HUES6 (cell line): ENCODE results near the gene ERI3.

ENCODE experiments used
- H3K27ac ChIP-seq: 2 replicates; pipeline ENCODE4 v1.7.0; 2013; ENCODE audit warnings: low read depth, mild to moderate bottlenecking, low read length, inconsistent platforms
- H3K27me3 ChIP-seq: 2 replicates; pipeline ENCODE4 v1.6.1; 2013; ENCODE audit warnings: low read length; ENCODE audit not compliant: control insufficient read depth, insufficient read depth
- H3K36me3 ChIP-seq: 2 replicates; pipeline ENCODE4 v1.6.1; 2013; ENCODE audit warnings: low read length; ENCODE audit not compliant: control insufficient read depth, insufficient read depth
- H3K4me1 ChIP-seq: 2 replicates; pipeline ENCODE4 v1.6.1; 2013; ENCODE audit warnings: low read length; ENCODE audit not compliant: control insufficient read depth, insufficient read depth
- H3K4me3 ChIP-seq: 2 replicates; pipeline ENCODE4 v1.5.1; 2013; ENCODE audit warnings: low read depth, low read length
- H3K9ac ChIP-seq: one replicate; pipeline ENCODE4 v1.6.1; 2013; ENCODE audit warnings: mild to moderate bottlenecking, low read length
- H3K9me3 ChIP-seq: 2 replicates; pipeline ENCODE4 v1.6.1; 2013; ENCODE audit warnings: low read depth, low read length; ENCODE audit not compliant: control insufficient read depth, insufficient read depth

Gene ERI3

GRCh38 chr1:44330935-44331334, 24.1 kb downstream of the ERI3 start:
- Histone ChIP-seq H3K4me3 (no peak overlapping the region), H3K9ac (no peak overlapping the region), H3K4me1 (peaks cover 30% of the 10 kb centered on the region), H3K27me3 (no peaks in the 10 kb centered on the region), H3K9me3 (no peaks in the 10 kb centered on the region), H3K36me3 (peaks cover 18% of the 10 kb centered on the region), H3K27ac (no peak overlapping the region)

- Histone ChIP-seq H3K27ac (no peak overlapping the region), H3K36me3 (peaks cover 2% of the 10 kb centered on the region), H3K9ac (no peak overlapping the region), H3K4me1 (peaks cover 30% of the 10 kb centered on the region), H3K9me3 (no peaks in the 10 kb centered on the region), H3K27me3 (no peaks in the 10 kb centered on the region), H3K4me3 (no peak overlapping the region)
These were observed 26.2 kb downstream of the ERI3 start for GRCh38 chr1:44328671-44329416.

DNA sequence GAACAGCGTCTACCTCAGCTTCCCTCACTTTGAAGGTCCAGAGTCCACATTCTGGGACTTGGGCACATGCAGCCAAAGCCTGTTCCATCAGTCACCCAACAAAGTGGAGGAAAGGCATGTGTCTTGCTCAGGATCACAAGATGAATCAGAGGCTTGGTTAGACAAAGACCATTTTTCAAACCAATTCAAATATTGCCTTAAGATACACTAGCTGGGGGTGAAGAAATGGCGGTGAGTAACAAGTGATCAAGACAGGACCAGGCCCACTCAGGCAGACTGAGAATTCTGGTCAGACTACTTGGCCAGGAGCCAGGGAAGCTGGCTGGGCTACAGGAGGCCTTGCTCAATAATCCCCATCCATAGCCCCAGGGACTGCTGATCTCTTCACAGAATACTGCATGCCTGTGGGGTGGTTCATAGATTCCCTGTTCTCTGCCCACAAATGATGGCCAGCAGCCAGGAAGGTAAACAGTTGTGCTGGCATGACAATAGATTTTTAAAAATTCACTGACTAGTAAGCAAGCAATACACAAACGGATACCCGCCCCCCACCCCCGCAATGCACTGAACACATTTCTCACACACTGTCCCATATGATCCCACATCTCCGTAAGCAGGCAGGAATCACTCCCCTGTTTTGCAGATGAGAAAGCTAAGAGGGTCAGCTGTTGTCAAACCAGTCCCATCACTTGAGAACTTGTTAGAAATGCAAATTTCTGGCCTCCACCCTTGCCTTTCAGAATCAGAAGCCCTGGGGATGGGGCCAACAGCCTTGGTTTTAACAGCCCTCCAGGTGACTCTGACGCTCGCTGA, 27.2 kb downstream of the ERI3 start:
- Histone ChIP-seq H3K27ac (no peak overlapping the region), H3K9me3 (no peaks in the 10 kb centered on the region), H3K27me3 (no peaks in the 10 kb centered on the region), H3K9ac (no peak overlapping the region), H3K4me3 (no peak overlapping the region), H3K36me3 (no peaks in the 10 kb centered on the region; the same call in 1 of the 2 replicates), H3K4me1 (peaks cover 30% of the 10 kb centered on the region)

- no peaks in the 10 kb centered on the region; the same call in 1 of the 2 replicates for H3K36me3 ChIP-seq
- no peaks in the 10 kb centered on the region for H3K9me3 ChIP-seq
- H3K4me1 ChIP-seq = peaks cover 30% of the 10 kb centered on the region
- H3K4me3 ChIP-seq = no peak overlapping the region
- H3K9ac ChIP-seq = no peak overlapping the region
- no peaks in the 10 kb centered on the region for H3K27me3 ChIP-seq
- H3K27ac ChIP-seq = no peak overlapping the region
These were observed 28.1 kb downstream of the ERI3 start for GRCh38 chr1:44326821-44327465.

- Histone ChIP-seq H3K9me3 (no peaks in the 10 kb centered on the region), H3K9ac (no peak overlapping the region), H3K4me1 (peaks cover 30% of the 10 kb centered on the region), H3K27me3 (no peaks in the 10 kb centered on the region), H3K36me3 (no peaks in the 10 kb centered on the region; the same call in 1 of the 2 replicates), H3K4me3 (no peak overlapping the region), H3K27ac (no peak overlapping the region)
These were observed 28.9 kb downstream of the ERI3 start for GRCh38 chr1:44326024-44326701.

GRCh38 chr1:44323947-44324346, 31.1 kb downstream of the ERI3 start:
- no peak overlapping the region for H3K9ac ChIP-seq
- no peaks in the 10 kb centered on the region for H3K9me3 ChIP-seq
- no peak overlapping the region for H3K27ac ChIP-seq
- H3K4me3 ChIP-seq = no peak overlapping the region
- H3K36me3 ChIP-seq = peaks cover 11% of the 10 kb centered on the region
- H3K4me1 ChIP-seq = peaks cover 24% of the 10 kb centered on the region
- no peaks in the 10 kb centered on the region for H3K27me3 ChIP-seq

DNA sequence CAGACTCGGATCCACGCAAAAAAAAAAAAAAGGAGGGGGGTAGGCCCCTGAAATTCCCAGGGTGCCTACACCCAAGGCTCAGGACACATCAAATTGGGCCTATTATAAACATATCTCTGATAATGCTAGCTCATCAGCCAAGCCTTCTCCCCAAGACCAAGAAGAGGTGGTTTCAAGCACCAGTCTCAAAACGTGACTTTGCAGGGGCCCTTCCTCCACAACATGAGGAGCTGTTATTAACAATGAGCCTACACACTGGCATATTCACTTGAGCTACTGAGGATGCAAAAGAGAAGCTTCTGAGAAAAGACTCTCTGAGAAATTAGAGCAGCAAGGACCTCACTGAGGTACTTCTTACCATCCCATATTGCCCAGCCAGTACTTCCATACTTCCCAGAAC, 32.7 kb downstream of the ERI3 start:
- Histone ChIP-seq H3K9me3 (no peaks in the 10 kb centered on the region), H3K4me3 (no peak overlapping the region), H3K27ac (no peak overlapping the region), H3K27me3 (no peaks in the 10 kb centered on the region), H3K4me1 (peaks cover 21% of the 10 kb centered on the region), H3K9ac (no peak overlapping the region), H3K36me3 (peaks cover 21% of the 10 kb centered on the region)

- Histone ChIP-seq H3K9ac (no peak overlapping the region), H3K4me3 (no peak overlapping the region), H3K27ac (no peak overlapping the region), H3K27me3 (no peaks in the 10 kb centered on the region), H3K36me3 (peaks cover 30% of the 10 kb centered on the region), H3K4me1 (peaks cover 14% of the 10 kb centered on the region), H3K9me3 (no peaks in the 10 kb centered on the region)
These were observed 33.6 kb downstream of the ERI3 start for GRCh38 chr1:44321466-44321865.

- peaks cover 27% of the 10 kb centered on the region for H3K4me1 ChIP-seq
These were observed 36.7 kb downstream of the ERI3 start for GRCh38 chr1:44318097-44319088.

DNA sequence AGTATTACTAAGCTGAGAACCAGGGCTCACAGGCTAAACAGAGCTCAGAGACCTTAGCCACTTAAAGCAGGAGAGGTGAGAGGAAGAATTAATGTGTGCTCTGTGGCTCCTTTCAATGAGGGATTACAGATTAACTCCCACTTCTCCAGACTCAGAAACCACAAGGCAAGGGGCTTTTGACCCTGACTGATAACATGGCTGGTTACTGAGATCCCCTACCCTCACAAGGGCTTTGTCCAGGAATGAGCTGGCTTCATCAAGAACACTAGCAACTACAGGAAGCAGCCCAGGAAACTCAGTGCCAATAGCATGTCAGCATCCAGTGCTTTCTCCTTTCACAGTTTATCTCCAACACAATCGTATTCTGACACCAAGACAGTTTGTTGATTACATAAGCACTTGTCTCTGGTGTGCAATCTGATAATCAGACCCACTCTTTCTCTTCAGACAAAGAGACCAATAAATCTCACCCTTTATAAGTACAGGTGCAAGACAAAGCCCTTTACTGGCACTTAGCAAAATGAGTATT, 38.8 kb downstream of the ERI3 start:
- peaks cover 27% of the 10 kb centered on the region for H3K4me1 ChIP-seq
- H3K4me3 ChIP-seq = no peak overlapping the region
- no peak overlapping the region for H3K9ac ChIP-seq
- H3K27ac ChIP-seq = no peak overlapping the region
- no peaks in the 10 kb centered on the region for H3K27me3 ChIP-seq
- H3K9me3 ChIP-seq = no peaks in the 10 kb centered on the region
- H3K36me3 ChIP-seq = peaks cover 65% of the 10 kb centered on the region

More at GRCh38 chr1:44318097-44319088, 36.7 kb downstream of the ERI3 start:
- H3K36me3 ChIP-seq = peaks cover 49% of the 10 kb centered on the region
- no peak overlapping the region for H3K9ac ChIP-seq
- no peaks in the 10 kb centered on the region for H3K9me3 ChIP-seq
- no peak overlapping the region for H3K4me3 ChIP-seq
- no peak overlapping the region for H3K27ac ChIP-seq
- no peaks in the 10 kb centered on the region for H3K27me3 ChIP-seq
